Kidney (tissue), 14 donors: ENCODE data around the gene CTSC. TPM values are rescaled to one million over a fixed set of nuclear protein-coding genes. Genes with fewer than 3 reads are reported as not detected.
"Not testable (repeated sequence)": the region's sequence is repeated elsewhere in the genome, so short reads cannot be mapped to it uniquely, and the experiment has no call there.

ENCODE experiments used
- DNase-seq, 5 donors: peaks; one replicate each; pipeline ENCODE4 v3.0.0-alpha.2; 2013 to 2020
- FAIRE-seq: peaks from 2 replicates; lab custom pipeline; 2012; peaks lifted over from hg19 to GRCh38; lab: Jason Lieb, UNC
- H3K27ac ChIP-seq, 2 donors: one replicate each; pipeline ENCODE4 v1.7.0; 2013; ENCODE audit warnings: low read depth in 2 of 2, low read length in 2 of 2, inconsistent platforms in 1 of 2
- H3K27me3 ChIP-seq: one replicate; pipeline ENCODE4 v1.7.1; 2013; ENCODE audit warnings: low read length, inconsistent platforms; ENCODE audit not compliant: control insufficient read depth, insufficient read depth
- H3K36me3 ChIP-seq, 3 donors: one replicate each; pipeline versions ENCODE4 v1.7.0 to v1.7.1; 2013; ENCODE audit warnings: low read length in 3 of 3, control low read depth in 1 of 3, inconsistent platforms in 1 of 3; ENCODE audit not compliant: insufficient read depth in 3 of 3, control insufficient read depth in 2 of 3
- H3K4me1 ChIP-seq, 3 donors: one replicate each; pipeline versions ENCODE4 v1.7.0 to v1.7.1; 2013; ENCODE audit warnings: low read length in 3 of 3, inconsistent platforms in 1 of 3, low read depth in 1 of 3; ENCODE audit not compliant: control insufficient read depth in 2 of 3, insufficient read depth in 2 of 3
- H3K4me3 ChIP-seq, 3 donors: one replicate each; pipeline versions ENCODE4 v1.7.0 to v1.8.1; 2013; ENCODE audit warnings: low read length in 3 of 3, control low read depth in 1 of 3, inconsistent platforms in 1 of 3
- H3K9ac ChIP-seq, 3 donors: one replicate each; pipeline versions ENCODE4 v1.7.0 to v1.7.1; 2013; ENCODE audit warnings: low read length in 3 of 3, control low read depth in 1 of 3, inconsistent platforms in 1 of 3
- H3K9me3 ChIP-seq, 3 donors: one replicate each; pipeline versions ENCODE4 v1.7.0 to v1.7.1; 2013; ENCODE audit warnings: low read length in 3 of 3, control low read depth in 1 of 3, inconsistent platforms in 1 of 3; ENCODE audit not compliant: control insufficient read depth in 2 of 3, insufficient read depth in 1 of 3
- intact Hi-C: fragments of 100-400 bp; cut with DNase I; formaldehyde crosslinking; loops from one replicate; pipeline ENCODE4 v1.11.1; 2022
- polyA plus RNA-seq: library from polyadenylated mRNA; stranded (reverse); fragments of 350-450 nt; fragmentation: Illumina TruSeq; extraction: RNeasy Lipid Tissue Mini Kit (QIAGEN cat#74804); gene quantifications from one replicate; pipeline ENCODE4 v1.2.3, GENCODE V29; 2014; ENCODE audit warnings: low read depth, low replicate concordance; ENCODE audit not compliant: insufficient read depth
- total RNA-seq: library from RNA; stranded (reverse); fragmentation: NEBNext Ultra II Directional; extraction: Animal tissue kit (Norgen Biotek cat#: 25700); gene quantifications from one replicate; pipeline ENCODE4 v1.2.1, GENCODE V29; 2021
- TF ChIP-seq, protein P1 (sequence below): IDR thresholded peaks from 3 replicates; pipeline ENCODE4 v1.5.1; 2012; ENCODE audit warnings: mild to moderate bottlenecking, moderate library complexity, borderline replicate concordance; ENCODE audit not compliant: insufficient read depth; ENCODE audit errors: extremely low read depth
- donor health status: control.
- donor health status: control.
- donor health status: control.
- donor health status: control.
- donor health status: control.
- donor health status: DM: yes; HTN: yes; CAD: no.
- donor health status: Normal renal cell carcinoma (clear cell type).

Gene CTSC
- total and polyA plus RNA-seq, 2 donors from 2014 or later, result 187 to 191 TPM

DNA sequence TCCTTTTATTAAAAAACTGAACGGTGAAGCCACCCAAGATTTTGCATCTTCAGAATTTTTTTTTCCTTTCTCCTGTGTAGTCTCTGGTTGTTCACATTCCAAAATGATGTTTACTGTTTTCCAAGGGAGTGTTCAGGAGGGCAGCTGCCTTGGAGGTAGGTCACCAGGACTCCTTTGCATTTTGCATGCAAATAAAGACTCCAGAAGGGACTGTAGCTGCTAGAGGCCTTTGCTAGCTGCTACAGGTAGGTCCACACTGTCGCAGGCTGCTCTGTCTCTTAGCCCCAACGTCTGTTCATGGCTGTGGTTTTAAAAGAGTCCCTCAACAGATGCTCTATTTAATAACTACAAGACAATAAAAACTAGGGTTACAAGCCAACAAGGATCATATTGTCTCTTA, 11.4 kb downstream of the CTSC start:
- intact Hi-C loops, result no loop called here
- Histone ChIP-seq H3K27ac (no peak overlapping the region), H3K9me3 (no peaks in the 10 kb centered on the region), H3K36me3 (peaks cover 2 to 11% (median 3%) of the 10 kb centered on the region in 3 donors), H3K4me3 (no peak overlapping the region), H3K4me1 (peaks cover 0 to 9% (median 0%) of the 10 kb centered on the region in 3 donors), H3K9ac (no peak overlapping the region), H3K27me3 (no peaks in the 10 kb centered on the region)
- FAIRE-seq, result no peak
- TF ChIP-seq, protein P1, sequence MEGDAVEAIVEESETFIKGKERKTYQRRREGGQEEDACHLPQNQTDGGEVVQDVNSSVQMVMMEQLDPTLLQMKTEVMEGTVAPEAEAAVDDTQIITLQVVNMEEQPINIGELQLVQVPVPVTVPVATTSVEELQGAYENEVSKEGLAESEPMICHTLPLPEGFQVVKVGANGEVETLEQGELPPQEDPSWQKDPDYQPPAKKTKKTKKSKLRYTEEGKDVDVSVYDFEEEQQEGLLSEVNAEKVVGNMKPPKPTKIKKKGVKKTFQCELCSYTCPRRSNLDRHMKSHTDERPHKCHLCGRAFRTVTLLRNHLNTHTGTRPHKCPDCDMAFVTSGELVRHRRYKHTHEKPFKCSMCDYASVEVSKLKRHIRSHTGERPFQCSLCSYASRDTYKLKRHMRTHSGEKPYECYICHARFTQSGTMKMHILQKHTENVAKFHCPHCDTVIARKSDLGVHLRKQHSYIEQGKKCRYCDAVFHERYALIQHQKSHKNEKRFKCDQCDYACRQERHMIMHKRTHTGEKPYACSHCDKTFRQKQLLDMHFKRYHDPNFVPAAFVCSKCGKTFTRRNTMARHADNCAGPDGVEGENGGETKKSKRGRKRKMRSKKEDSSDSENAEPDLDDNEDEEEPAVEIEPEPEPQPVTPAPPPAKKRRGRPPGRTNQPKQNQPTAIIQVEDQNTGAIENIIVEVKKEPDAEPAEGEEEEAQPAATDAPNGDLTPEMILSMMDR, result no peak
- DNase-seq, result no peak

DNA sequence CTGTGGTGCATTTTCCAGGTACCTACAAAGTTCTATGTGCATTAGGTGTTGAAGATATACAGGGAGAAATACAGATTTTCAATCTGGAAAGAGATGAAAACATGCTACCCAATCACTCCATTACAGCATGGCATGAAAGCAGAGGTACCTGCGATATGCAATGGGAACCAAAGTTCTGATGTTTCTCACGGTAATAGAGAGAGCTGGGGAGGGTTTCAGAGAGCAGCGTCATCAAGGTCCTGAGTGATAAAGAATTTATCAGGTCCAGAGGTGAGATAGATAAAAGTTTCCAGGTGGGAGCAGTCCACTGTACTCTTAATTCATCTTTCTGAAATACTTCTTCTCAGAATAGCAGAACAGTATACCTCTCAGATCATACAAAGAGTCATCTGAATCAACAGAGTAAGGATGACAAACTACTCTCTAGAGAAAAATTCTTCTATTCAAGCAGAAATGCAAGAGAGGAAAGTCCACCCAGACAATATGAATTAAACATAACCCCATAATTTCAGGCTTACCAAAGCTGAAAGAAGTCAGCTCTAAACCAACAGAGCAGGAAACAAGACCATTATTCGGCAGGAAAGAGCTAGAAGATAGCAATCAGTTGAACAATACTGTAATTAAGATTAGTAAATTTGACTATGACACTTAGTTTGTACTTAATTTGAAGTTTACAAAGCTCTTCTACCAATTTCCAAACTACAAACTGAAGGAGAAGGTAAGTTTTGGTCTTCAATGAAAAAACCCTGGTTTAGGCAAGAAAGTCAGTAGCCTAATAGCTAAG, 12.8 kb downstream of the CTSC start:
- no peak for FAIRE-seq
- Histone ChIP-seq H3K4me1 (peaks cover 0 to 19% (median 6%) of the 10 kb centered on the region in 3 donors), H3K36me3 (peaks cover 2 to 7% (median 3%) of the 10 kb centered on the region in 3 donors), H3K9me3 (no peaks in the 10 kb centered on the region), H3K9ac (no peak overlapping the region), H3K27ac (no peak overlapping the region), H3K27me3 (no peaks in the 10 kb centered on the region), H3K4me3 (no peak overlapping the region)
- intact Hi-C loops, result no loop called here
- TF ChIP-seq, protein P1, result no peak
- DNase-seq, result no peak

DNA sequence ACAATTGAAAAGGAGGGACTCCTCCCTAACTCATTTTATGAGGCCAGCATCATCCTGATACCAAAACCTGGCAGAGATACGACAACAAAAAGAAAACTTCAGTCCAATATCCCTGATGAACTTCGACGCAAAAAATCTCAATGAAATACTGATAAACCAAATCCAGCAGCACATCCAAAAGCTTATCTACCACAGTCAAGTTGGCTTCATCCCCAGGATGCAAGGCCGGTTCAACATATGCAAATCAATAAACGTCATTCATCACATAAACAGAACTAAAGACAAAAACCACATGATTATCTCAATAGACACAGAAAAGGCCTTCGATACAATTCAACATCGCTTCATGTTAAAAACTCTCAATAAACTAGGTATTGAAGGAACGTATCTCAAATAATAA, 14.7 kb downstream of the CTSC start:
- H3K36me3 ChIP-seq, H3K9ac ChIP-seq, FAIRE-seq, H3K9me3 ChIP-seq, H3K27ac ChIP-seq, intact Hi-C loops, DNase-seq, H3K4me3 ChIP-seq, H3K27me3 ChIP-seq: not testable (repeated sequence)
- H3K4me1 ChIP-seq, result peaks cover 0 to 26% (median 6%) of the 10 kb centered on the region in 3 donors

DNA sequence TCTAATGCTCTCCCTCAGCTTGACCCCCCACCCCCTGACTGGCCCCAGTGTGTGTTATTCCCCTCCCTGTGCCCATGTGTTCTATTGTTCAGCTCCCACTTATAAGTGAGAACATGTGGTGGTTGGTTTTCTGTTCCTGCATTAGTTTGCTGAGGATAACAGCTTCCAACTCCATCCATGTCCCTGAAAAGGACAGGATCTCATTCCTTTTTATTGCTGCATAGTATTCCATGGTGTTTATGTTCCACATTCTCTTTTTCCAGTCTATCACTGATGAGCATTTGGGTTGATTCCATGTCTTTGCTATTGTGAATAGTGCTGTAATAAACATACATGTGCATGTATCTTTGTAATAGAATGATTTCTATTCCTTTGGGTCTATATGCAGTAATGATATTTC, 16.1 kb downstream of the CTSC start:
- intact Hi-C loops, DNase-seq, FAIRE-seq: not testable (repeated sequence)

More for the DNA sequence above, 16.1 kb downstream of the CTSC start:
- H3K27ac ChIP-seq, H3K36me3 ChIP-seq, H3K9ac ChIP-seq, H3K9me3 ChIP-seq, H3K27me3 ChIP-seq, H3K4me3 ChIP-seq: not testable (repeated sequence)
- H3K4me1 ChIP-seq, result peaks cover 0 to 30% (median 6%) of the 10 kb centered on the region in 3 donors
